SU-DHL-6 (cell line): ENCODE results near the gene CLMP.

Source experiments
- H2AFZ ChIP-seq: fragments of 200-600 bp; sonication (generic); 2 replicates; pipeline ENCODE4 v1.6.1; 2014; ENCODE audit warnings: low read depth, mild to moderate bottlenecking, moderate library complexity, mixed read lengths, antibody characterized with exemption, low read length; ENCODE audit not compliant: severe bottlenecking
- H3F3A ChIP-seq: fragments of 200-600 bp; shearing (Covaris generic); 2 replicates; pipeline ENCODE4 v1.6.0; 2016; ENCODE audit warnings: antibody characterized with exemption, mild to moderate bottlenecking; ENCODE audit not compliant: insufficient read depth
- H3K27ac ChIP-seq: fragments of 200-600 bp; sonication (generic); 2 replicates; pipeline ENCODE4 v1.5.1; 2016; ENCODE audit warnings: low read depth, mild to moderate bottlenecking, low read length, moderate library complexity, mixed read lengths
- H3K27me3 ChIP-seq: fragments of 200-600 bp; sonication (generic), shearing (Covaris generic); 2 replicates; pipeline ENCODE4 v1.6.0; 2014; ENCODE audit warnings: mild to moderate bottlenecking, low read length
- H3K36me3 ChIP-seq: fragments of 200-600 bp; sonication (generic); 2 replicates; pipeline ENCODE4 v1.6.1; 2014; ENCODE audit warnings: mild to moderate bottlenecking, low read length, mixed read lengths
- H3K4me2 ChIP-seq: fragments of 300-600, 200-600 bp; shearing (Covaris generic), sonication (generic); 2 replicates; pipeline ENCODE4 v1.6.0; 2014; ENCODE audit warnings: low read length, low read depth, mild to moderate bottlenecking; ENCODE audit not compliant: poor library complexity, severe bottlenecking
- H3K4me3 ChIP-seq: fragments of 200-600 bp; sonication (generic); 2 replicates; pipeline ENCODE4 v1.5.1; 2014; ENCODE audit warnings: antibody characterized with exemption, low read length, mild to moderate bottlenecking, mixed read lengths; ENCODE audit not compliant: insufficient read depth, poor library complexity, severe bottlenecking
- H3K79me2 ChIP-seq: fragments of 200-600 bp; sonication (generic); 2 replicates; pipeline ENCODE4 v1.6.1; 2014; ENCODE audit warnings: mild to moderate bottlenecking, low read length, moderate library complexity; ENCODE audit not compliant: insufficient read depth
- H3K9ac ChIP-seq: fragments of 200-600 bp; sonication (generic); 2 replicates; pipeline ENCODE4 v1.7.0; 2014; ENCODE audit warnings: mild to moderate bottlenecking, low read length
- H3K9me2 ChIP-seq: fragments of 200-600 bp; sonication (generic); replicated peaks from 2 replicates; pipeline ENCODE4 v1.6.1; 2014; ENCODE audit warnings: low read length; ENCODE audit not compliant: insufficient read depth
- H3K9me3 ChIP-seq: fragments of 200-600 bp; sonication (generic); 2 replicates; pipeline ENCODE4 v1.6.1; 2014; ENCODE audit warnings: low read length, mixed read lengths; ENCODE audit not compliant: insufficient read depth
- H4K20me1 ChIP-seq: fragments of 200-600 bp; sonication (generic); 2 replicates; pipeline ENCODE4 v1.6.1; 2014; ENCODE audit warnings: low read depth, mild to moderate bottlenecking, antibody characterized with exemption, low read length, moderate library complexity, mixed read lengths
- EZH2phosphoT487 ChIP-seq: fragments of 200-600 bp; sonication (generic), shearing (Covaris generic); conservative IDR thresholded peaks from 2 replicates; pipeline ENCODE4 v1.6.1; 2018; ENCODE audit warnings: mild to moderate bottlenecking, antibody characterized with exemption, low read length, moderate library complexity, mixed read lengths
- TF ChIP-seq, protein P1 (sequence below): fragments of 200-600 bp; sonication (generic); IDR thresholded peaks from one replicate; pipeline ENCODE4 v1.5.1; 2017; ENCODE audit warnings: antibody characterized with exemption, mild to moderate bottlenecking, low read length, moderate library complexity; ENCODE audit not compliant: insufficient read depth, poor library complexity, severe bottlenecking

CLMP gene

GRCh38 chr11:123202155-123203151, 7.4 kb upstream of the CLMP start:
- H3K36me3 ChIP-seq: no peaks in the 10 kb centered on the region
- H3F3A ChIP-seq: no peaks in the 10 kb centered on the region
- H3K79me2 ChIP-seq: no peaks in the 10 kb centered on the region
- no peaks in the 10 kb centered on the region for H3K9me2 ChIP-seq
- H3K4me3 ChIP-seq: no peak overlapping the region
- no peak overlapping the region for H2AFZ ChIP-seq
- H3K27me3 ChIP-seq: no peaks in the 10 kb centered on the region
- no peak overlapping the region for H3K9ac ChIP-seq
- H3K9me3 ChIP-seq: no peaks in the 10 kb centered on the region
- no peaks in the 10 kb centered on the region for H4K20me1 ChIP-seq
- H3K27ac ChIP-seq: no peak overlapping the region
- TF ChIP-seq, protein P1, sequence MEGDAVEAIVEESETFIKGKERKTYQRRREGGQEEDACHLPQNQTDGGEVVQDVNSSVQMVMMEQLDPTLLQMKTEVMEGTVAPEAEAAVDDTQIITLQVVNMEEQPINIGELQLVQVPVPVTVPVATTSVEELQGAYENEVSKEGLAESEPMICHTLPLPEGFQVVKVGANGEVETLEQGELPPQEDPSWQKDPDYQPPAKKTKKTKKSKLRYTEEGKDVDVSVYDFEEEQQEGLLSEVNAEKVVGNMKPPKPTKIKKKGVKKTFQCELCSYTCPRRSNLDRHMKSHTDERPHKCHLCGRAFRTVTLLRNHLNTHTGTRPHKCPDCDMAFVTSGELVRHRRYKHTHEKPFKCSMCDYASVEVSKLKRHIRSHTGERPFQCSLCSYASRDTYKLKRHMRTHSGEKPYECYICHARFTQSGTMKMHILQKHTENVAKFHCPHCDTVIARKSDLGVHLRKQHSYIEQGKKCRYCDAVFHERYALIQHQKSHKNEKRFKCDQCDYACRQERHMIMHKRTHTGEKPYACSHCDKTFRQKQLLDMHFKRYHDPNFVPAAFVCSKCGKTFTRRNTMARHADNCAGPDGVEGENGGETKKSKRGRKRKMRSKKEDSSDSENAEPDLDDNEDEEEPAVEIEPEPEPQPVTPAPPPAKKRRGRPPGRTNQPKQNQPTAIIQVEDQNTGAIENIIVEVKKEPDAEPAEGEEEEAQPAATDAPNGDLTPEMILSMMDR: no peak
- no peak for TF ChIP-seq EZH2phosphoT487
- no peak overlapping the region for H3K4me2 ChIP-seq

- no peak for TF ChIP-seq EZH2phosphoT487
- TF ChIP-seq, protein P1: no peak
- Histone ChIP-seq H3K36me3 (no peaks in the 10 kb centered on the region), H3K9ac (no peak overlapping the region), H3K27ac (no peak overlapping the region), H3K9me3 (no peaks in the 10 kb centered on the region), H4K20me1 (no peaks in the 10 kb centered on the region), H3K9me2 (no peaks in the 10 kb centered on the region), H3K79me2 (no peaks in the 10 kb centered on the region), H3K27me3 (no peaks in the 10 kb centered on the region), H3F3A (no peaks in the 10 kb centered on the region), H3K4me2 (no peak overlapping the region), H2AFZ (no peak overlapping the region), H3K4me3 (no peak overlapping the region)
These were observed 5.2 kb upstream of the CLMP start for GRCh38 chr11:123200264-123200663.

- Histone ChIP-seq H2AFZ (no peak overlapping the region), H3K9ac (no peak overlapping the region), H3K9me2 (no peaks in the 10 kb centered on the region), H3K27ac (no peak overlapping the region), H3K79me2 (no peaks in the 10 kb centered on the region), H4K20me1 (no peaks in the 10 kb centered on the region), H3K27me3 (no peaks in the 10 kb centered on the region), H3K36me3 (no peaks in the 10 kb centered on the region), H3K9me3 (no peaks in the 10 kb centered on the region), H3K4me2 (no peak overlapping the region), H3F3A (no peaks in the 10 kb centered on the region), H3K4me3 (no peak overlapping the region)
- no peak for TF ChIP-seq EZH2phosphoT487
- TF ChIP-seq, protein P1: no peak
These were observed 2.7 kb upstream of the CLMP start for GRCh38 chr11:123197711-123198110.
